Activated CD8-positive, alpha-beta memory T cell treated with anti-CD3 and anti-CD28 coated beads for 36 hours (primary cell): ENCODE measurements around the gene MAPK8. TPM values are rescaled to one million over a fixed set of nuclear protein-coding genes. Genes with fewer than 3 reads are reported as not detected.

Experiments
- CTCF ChIA-PET: fragments of 350-600 bp; sonication (Branson Sonifier 250); formaldehyde crosslinking; loops from one replicate; lab custom pipeline; 2021; ENCODE audit warnings: antibody characterized with exemption; lab: Charles Lee
- POLR2A ChIA-PET: fragments of 350-600 bp; sonication (Branson Sonifier 250); formaldehyde crosslinking; loops from one replicate; lab custom pipeline; 2021; ENCODE audit warnings: antibody characterized with exemption; lab: Charles Lee
- total RNA-seq, 2 experiments: library from RNA; stranded (reverse); gene quantifications; one replicate each; pipeline ENCODE4 v1.2.3, GENCODE V29; 2021

Gene MAPK8
- total RNA-seq, 2 experiments from 2014 or later = 46.0 to 48.0 TPM

DNA sequence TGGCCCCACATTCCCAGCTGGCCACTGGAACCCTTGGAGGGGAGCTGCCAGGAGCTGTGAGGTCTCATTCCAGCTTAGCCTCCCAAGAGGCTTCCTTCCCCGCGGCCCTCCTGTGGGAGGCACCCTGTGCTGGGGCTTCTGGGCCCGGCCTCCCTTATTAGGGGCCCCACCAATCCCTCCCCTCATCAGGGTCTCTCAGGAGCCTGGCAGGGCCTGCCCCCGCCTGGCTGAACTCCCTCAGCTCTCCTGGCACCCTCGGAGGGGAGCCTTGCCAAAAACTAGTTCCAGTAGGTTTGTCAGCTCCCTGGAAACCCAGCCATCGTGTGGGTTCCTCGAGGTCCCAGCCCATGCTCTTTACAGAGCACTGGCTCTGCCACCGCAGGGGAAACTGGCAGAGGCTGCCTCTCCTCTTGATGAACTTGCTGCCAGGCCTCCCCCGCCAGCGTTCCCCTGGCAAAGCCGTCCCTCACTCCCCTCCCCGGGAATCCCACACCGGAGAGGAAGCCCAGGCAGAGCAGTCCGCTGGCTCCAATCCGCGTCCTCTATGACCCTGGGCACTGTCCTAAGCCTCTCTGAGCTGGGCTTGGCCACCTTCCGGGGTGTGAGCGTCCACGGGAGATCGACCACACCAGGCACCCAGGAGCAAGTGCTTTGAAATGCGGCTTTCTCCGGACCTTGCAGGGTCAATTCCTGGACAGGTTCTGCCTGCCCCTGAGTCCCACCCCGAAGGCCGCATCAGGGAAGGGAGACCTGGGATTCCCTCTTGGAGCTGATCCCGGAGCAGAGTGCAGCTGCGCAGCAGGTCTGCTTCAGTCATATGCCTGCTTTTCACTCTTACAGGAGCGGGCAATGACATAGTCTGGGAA is 158.6 kb downstream of the MAPK8 start:
- ChIA-PET CTCF (interaction anchor here (1.2 kb wide), 1 partner anchor 11 kb away, joined by 3 read pairs; no protein-coding TSS in a partner anchor), POLR2A (no interaction called here)

DNA sequence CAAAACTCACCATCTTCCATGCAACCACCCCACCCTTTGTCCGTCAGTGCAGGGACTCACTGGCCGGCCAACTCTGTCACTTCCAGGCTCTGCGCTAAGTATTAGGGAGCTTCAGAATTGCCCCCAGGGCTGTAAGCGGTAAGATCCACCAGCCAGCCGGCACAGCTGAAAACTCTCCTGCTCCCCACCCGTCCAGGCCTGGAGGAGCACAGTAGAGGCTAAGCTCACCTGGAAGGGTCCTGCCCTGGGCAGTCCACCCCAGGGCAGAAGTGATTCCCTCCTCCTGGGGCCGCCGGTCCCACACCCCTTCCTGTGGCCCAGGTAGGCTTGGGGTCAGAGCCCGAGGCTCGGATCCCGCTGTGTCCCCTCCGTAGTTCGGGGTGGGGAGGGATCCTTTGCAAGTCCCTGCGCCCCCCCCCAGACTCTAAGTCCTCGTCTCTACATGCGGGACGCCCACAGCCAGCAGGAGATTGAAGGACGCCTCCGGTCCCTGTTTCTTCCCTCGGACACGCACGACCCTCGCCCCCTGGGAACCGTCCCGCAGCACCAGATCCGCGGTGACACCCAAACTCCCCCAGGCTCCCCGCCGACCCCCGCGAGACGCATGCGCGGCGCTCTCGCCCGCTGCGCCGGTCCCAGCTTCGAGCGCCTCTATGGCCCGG is 159.5 kb downstream of the MAPK8 start:
- ChIA-PET CTCF (no interaction called here), POLR2A (no interaction called here)

DNA sequence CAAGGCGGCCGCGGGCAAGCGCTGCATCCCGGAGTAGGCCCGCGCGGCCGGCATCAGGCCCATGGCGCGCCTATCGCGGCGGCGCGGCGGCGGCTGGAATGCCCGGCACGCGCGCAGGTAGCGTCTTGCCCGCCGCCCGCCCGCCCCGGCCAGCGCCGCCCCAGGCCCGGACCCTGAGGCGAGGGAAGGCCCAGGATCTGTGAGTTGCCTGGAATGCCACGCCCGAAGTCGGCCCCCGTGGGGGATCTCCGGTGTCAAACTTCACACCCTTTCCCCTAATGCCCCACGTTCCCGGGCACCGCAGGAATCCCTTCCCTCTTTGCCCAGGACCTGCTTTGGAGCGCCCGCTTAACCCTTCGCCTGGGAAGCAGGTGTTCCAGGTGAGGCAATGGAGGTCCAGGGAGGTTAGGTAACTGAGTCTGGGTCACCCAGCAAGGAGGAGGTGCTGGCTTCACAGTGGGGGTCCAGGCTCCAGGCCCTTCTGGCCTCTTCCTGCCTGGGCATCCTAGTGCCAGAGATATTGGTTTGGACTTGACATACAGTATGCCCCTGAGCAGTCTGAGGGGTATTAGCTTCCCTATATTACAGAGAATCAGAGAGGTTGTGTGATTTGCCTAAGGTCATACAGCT is 160.2 kb downstream of the MAPK8 start:
- ChIA-PET CTCF (no interaction called here), POLR2A (no interaction called here)

DNA sequence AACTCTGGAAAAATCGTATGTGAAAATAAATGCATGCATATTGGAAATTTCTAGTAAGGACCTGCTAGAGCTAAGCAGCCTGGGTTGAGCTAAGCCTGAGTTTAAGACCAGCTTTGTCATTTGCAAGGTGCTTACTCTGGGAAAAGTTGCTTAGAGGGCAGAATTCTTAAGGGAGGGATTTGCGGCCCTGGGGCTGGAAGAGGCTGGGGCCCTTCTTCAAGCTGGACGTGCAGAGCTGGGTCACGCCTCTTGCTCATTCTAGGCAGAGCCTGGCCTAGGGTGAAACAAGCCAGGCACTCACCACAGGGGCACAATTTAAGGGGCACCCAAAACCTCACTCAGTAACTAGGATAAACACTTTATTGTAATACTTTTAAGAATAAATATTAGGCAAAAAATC is 161.2 kb downstream of the MAPK8 start:
- ChIA-PET POLR2A (no interaction called here), CTCF (no interaction called here)

DNA sequence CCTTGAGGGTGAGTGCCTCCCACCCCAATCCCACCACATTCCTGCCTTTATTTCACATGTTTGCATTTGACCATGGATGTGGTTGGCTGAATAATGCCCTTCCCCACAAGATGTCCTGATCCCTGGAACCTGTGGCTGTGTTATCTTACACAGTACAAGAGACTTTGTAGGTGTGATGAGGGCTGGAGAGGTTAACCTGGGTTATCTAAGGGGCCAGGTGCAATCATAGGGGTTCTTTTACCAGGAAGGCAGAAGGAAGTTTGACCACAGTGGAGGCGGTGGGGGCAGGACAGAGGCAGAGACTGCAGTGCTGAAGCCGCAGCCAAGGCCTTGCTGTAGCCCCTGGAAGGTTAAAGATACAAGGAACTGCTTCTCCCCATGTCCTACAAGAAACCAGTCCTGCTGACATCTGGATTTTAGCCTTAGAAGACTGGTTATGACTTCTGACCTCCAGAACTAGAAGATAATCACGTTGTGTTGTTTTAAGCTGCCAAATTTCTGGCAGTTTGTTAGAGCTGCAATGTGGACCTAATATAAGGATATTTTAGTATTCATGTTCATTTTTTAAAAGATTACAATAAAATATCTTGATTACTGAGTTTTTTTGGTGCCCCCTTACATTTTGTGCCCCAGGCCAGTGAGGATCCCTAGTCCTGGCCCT is 161.8 kb downstream of the MAPK8 start:
- POLR2A ChIA-PET = no interaction called here
- CTCF ChIA-PET = no interaction called here

DNA sequence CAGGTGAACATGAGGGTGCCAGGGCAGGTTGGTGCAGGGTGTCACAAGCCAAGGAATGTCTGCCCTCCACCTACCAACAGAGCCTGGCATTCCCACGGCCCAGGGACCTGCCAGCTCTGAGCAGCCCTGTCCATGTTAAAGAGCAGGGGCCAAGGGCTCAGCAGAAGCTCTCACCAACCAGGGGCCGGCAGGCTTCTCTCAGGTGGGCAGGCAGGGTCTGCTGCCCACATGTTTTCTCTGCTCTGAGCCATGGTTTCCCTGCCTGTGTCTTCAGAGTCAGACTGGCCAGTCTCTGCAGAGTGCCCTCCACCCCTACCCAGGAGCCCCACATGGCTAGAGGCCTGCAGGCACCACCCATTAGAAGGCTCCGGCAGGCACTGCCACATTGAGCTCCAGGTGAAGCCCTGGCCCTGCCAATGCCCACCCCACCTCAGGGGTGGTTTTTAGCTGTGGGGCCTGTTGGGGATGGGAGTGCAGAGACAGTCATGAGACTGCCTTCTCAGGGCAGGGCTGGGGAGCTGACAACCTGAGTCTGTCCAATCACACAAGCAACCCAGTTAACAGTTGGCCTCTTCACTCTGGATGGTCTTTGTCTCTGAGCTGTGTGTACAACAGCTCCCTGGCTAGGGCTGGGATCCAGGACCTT is 162.5 kb downstream of the MAPK8 start:
- ChIA-PET POLR2A (no interaction called here), CTCF (no interaction called here)

DNA sequence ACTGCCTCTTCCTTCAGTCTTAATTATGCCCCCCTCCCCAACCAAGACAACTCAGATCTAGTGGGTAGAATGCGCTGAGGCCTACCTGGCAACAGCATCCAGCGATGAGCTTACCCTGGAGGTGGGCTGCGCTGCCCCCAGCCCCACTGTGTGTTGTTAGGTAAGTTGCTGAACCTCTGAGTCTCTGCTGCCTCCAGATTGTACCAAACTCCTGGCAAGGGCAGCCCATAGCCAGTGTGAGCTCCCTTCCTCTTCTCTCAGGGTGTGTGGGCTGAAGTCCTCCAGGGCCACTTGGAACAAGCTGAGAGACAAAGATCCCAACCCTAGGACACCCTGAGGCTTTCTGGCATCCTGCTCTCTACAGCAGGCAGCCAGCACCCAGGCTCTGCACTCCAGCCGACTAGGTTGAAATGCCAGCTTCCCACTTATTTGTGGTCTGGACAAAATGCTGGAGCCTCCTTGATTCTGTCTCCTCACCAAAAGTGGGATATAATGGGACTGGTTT is 163.1 kb downstream of the MAPK8 start:
- POLR2A ChIA-PET = no interaction called here

DNA sequence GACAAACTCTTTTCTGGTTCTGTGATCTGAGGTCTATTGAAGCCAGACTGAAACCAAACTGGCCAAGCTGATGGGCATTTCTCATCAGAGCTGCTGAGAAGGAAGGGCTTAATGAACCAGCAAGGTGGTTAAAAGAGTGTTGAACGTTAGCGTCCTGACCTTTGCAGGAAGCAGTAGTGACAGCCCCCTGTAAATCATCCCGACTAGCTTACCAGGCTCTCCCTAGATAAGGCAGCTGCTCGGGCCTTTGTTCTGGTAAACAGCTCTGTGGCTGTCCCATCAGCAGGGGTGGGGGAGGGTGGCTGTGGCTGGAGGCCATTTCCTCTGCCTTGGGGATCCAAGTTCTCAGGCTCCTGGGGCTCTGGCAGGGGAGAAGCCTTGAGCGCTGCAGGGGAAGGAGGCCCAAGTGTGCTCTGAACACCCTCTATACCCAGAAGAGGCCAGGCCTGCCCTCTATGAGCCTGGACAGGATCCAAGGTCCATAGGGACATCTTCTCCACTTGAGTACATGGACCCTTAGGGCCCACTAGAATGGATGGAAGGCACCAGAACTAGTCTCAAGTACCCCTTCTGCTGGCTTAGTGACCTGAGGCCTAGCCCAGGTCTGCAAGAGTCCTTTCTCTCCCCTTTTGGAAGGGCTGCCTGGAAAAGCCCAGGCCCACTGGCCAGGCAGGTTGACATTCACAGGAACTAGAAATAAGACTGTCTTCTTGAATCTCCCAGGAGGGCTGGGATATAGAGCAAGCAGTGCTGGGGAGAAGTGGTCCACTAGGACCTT is 163.8 kb downstream of the MAPK8 start:
- CTCF ChIA-PET = no interaction called here
- POLR2A ChIA-PET = no interaction called here

More for the DNA sequence above, 163.1 kb downstream of the MAPK8 start:
- CTCF ChIA-PET = no interaction called here

DNA sequence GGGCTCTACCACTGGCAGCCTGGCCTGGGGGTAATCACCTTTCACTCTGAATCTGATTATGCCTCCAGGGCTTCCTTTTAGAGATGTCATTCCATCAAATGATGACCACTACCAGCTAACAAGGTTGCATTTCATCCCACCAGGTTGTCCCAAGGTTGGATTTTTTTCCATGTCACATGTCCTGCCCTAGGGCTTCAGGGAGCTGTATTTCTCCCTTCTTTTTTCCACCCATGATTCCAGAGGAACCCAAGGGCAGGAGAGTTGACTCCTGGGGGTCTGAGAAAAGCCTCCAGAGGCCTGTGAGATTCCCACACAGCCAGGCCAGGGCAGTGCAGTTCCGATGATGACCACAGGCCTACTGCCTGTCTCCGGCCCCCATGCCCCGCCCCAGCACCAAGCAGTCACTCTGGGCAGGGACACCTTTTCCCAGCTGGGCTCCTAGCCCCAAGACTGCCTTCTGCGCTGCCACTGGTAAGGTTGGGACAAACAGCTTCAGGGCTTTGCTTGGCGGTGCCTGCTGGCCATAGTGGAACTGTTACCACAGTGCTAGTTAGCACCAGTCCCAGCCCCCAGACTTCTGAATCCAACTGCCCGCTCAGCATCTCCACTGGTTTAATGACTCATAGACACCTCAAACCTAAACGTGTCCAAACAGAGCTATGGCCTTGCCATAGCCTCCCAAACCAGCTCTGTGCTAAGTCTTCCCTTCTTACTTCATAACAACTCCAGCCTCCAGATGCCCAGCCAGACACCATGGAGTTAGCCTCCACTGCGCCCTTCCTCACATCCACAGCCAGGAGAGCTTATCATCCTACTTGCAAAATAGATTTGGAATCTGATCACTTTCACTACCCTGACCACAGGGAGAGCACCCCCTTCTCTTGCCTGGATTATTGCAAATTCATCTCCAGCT is 164.7 kb downstream of the MAPK8 start:
- ChIA-PET POLR2A (no interaction called here), CTCF (no interaction called here)

DNA sequence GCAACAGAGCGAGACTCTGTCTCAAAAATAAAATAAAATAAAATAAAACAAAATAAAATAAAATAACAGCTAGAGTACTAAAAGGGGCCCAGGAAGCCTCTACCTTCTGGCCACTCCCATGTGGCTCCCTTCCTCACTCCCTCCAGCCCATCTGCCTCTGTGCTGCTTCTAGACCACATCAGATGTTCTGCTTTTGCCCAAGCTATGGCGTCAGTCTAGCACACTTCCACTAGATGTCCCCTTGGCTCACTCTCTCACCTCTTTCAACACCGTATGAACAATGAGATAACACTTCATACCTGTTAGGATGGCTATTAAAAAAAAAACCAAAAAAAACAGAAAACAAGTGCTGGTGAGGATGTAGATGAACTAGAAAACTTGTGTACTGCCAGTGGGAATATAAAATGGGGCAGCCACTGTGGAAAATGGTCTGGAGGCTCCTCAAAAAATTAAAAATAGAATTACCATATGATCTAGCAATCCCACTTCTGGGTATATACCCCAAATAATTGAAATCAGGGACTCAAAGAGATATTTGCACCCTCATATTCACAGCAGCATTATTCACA is 166.1 kb downstream of the MAPK8 start:
- CTCF ChIA-PET = no interaction called here
- POLR2A ChIA-PET = no interaction called here

DNA sequence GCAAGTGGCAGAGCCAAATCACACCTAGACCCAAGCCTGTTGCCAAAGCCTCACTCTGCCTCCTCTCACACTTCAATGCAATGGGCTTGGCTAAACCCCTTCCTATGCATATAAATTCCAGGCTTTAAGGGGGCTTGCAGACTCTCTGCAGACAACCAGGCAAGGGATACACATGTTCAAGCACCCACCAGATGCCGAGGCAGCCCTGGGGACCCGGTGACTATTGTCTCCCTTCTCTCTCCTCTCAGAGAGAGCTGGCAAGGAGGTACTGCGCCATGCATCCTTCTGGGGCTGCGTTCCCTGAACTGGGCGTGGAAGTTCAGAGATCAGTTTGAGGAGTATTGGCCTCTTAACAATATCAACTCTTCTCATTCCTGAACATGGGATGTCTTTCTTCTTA is 167.2 kb downstream of the MAPK8 start:
- POLR2A ChIA-PET = interaction anchor here (0.5 kb wide), 1 partner anchor 461 kb away, joined by 3 read pairs; no protein-coding TSS in a partner anchor
- CTCF ChIA-PET = no interaction called here

DNA sequence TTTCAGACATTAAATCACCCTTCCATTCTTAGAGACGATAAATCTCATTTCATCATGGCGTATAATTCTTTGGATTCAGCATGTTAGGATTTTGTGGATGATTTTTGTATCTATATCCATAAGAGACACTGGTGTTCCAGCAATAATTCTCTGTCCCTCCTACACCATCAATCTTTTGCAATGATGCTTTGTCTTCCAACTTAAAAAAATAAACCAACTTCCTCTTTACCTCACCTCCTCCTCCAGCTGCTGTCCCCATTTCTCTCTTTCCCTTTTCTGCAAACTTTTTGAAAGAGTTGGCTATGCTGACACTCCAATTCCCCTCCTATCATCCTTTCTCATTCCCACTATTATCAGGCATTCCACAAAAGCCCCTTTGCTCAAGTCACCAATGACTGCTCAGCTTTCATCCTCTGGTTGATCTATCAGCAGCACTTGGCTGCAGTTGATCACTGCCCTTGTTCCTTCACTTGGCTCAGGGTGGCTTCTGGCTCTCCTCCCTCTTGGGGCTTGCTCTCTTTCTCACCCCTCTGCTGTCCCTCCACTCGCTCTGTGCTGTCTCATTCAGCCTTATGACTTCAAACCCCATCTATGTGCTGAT is 168.4 kb downstream of the MAPK8 start:
- CTCF ChIA-PET = no interaction called here
- POLR2A ChIA-PET = no interaction called here

DNA sequence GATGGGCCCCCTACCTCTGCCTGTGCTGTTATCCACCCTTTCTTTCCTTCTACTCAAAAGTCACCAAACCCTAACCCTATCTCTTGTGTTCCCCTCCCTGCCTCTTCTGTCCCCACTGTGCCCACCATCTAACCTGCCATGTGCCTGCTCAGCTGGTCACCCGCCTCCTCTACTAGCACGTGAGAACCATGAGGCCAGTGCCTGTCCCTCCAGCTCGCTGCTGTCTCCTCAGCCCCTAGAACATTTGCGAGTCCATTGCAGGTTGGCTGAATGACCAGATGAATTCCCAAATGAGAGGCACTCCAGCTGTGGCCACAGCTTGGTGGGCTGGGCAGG is 169.4 kb downstream of the MAPK8 start:
- CTCF ChIA-PET = no interaction called here
- POLR2A ChIA-PET = no interaction called here

DNA sequence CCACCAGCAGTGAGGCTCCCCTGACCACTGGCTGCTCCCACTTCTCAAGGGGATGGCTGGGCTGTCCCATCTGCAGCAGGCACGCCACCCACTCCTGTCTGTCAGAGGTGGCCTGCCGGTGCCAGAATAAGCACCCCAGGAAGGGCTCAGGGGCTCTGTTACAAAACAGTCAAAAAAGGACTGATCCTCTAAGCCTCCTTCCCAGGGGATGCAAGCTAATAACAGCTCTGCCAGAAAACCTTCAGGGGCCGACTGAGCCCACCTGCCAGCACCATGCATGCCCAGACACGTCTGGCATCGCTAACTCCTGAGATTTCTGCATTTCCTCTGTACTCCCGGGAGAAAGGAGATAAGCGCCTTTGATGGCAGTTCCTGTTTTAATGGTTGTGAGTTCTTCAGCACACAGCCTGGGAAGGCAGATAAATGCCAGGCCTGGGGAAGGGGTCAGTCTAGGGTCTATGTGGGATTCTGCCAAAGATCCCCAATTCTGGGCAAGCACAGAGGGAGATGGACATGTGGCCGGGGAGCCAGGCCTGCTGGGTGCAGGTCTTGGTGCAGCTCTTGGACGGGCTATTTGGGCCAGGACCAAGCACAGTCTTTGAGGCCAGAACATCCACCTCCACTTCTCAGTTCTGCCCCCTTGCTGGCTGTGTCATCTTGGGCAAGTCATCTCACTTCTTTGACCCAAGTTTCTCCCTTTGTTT is 170.0 kb downstream of the MAPK8 start:
- ChIA-PET CTCF (no interaction called here), POLR2A (no interaction called here)

DNA sequence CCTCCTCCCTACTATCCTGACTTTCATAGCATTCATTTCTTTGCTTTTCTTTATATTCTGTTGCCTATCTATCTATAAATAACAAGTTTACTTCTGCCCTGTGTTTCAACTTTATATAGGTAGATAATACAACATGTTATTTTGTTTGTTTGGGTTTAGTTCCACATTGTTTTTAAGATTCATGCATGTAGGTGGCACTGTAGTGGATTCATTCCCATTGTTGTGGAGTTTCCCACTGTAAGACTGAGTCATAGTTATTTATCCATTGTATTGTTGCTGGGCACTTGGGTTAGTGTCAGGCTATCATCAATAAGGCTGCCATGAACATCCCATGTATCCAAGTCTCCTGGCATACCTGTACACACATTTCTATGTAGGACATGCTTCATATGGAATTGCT is 170.7 kb downstream of the MAPK8 start:
- POLR2A ChIA-PET = no interaction called here
- CTCF ChIA-PET = no interaction called here

DNA sequence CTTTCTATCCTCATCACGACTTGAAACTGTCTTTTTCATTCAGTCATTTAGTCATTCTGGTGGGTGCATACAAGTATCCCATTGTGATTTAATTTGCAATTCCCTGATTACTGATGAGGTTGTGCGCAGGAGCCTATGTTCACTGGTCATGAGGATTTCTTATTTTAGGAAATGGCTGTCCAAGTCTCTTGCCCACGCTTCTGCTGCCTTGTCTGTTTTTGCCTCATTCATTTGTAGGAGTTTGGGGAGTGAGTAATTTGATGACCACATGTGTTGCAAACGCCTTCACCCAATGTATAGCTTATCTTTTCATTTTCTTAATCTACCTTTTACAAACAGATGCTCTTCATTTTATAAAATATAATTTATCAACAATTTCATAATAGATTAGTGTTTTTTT is 171.1 kb downstream of the MAPK8 start:
- POLR2A ChIA-PET = no interaction called here
- CTCF ChIA-PET = no interaction called here
